CD4-positive, alpha-beta T cell treated with Interleukin-15 for 4 hours (primary cell): ENCODE measurements around the gene IGSF21.

Source experiments
- DNase-seq: peaks from one replicate; pipeline ENCODE4 v3.0.0-alpha.2; 2020; ENCODE audit warnings: low spot score

Gene IGSF21

GRCh38 chr1:18299441-18300338, 192.1 kb downstream of the IGSF21 start:
- DNase-seq: peak; percentile 4

DNA sequence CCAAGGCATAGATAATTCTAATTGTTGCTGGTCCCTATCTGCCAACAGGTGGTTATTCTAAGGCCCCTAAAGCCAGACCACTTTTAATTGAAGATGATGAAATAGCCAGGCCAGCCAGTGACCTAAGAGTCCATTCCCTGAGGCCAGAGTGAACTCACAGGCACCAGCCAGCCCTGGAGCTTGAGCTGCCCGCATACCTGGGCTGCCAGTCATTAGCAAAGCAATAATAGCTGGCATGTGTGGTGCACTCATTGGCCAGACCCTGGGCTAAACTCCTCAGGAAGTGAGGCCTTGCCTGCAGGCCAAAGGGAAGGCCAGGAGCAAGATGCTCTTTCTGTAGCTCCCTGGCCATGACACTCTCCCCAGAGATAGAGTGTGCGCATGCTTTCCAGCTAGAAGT, 192.8 kb downstream of the IGSF21 start:
- no peak for DNase-seq

GRCh38 chr1:18302788-18303413, 195.3 kb downstream of the IGSF21 start:
- DNase-seq: no peak

DNA sequence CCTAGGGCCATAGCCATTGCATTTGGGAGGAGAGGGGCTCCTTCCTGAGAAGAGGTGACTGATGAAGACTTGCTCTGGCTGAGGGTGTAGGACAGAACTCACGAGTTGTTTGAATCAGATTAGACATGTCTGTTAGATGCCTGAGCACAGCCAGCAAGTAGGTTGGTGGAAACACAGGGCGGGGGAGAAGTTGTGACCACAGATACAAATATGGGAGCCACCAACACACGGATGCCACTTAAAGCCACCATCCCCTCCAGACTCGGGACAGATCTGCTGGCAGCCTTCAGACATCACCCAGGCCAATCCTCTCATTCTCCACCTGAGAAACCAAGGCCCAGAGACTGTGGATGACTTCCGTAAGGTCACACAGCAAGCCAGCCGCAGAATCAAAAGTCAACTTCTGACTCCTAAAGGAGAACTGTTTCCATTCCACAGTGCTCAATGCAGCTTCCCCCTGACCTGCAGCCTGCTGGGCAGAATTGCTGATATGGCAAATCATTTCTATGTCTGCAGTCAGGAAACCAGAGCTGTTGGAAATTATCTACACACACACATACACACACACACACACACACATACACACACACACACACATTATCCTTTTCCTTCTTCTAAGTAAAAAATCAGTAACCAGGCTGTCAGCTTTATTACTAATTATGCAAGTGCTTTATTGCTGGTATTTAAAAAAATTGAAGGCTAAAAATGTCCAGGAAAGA, 196.7 kb downstream of the IGSF21 start:
- DNase-seq: no peak

- DNase-seq: no peak
Observed at GRCh38 chr1:18305182-18305795, 197.7 kb downstream of the IGSF21 start.

- no peak for DNase-seq
Observed at GRCh38 chr1:18307329-18307898, 199.8 kb downstream of the IGSF21 start.

DNA sequence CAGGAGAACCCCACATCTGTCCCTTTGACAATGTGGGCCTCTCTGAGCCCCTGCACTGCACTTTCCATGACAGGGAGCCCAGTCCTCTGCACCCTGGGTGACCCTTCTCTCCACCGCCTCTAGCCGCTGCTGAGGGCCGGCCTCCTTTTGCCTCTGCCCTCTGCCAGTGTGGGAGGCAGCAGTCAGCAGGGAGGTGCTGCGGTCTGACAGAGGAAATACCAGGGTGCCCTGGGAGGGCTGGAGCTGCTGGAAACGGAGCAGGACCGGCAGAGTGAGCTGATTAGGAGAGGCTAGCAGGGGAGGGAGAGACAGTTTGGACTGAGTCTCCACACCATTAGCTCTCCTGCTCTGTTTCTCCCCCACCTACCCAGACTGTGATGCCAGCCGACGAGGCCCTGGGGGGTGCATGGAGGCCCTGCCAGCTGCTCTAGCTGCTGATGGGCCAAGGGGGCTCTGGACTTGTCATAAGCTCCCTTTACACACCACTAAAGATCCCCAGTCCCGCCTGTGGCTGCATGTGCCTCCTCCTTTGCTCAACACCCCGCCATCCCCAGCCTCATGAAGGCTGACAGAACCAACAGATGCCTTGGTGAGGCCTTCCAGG, 202.1 kb downstream of the IGSF21 start:
- DNase-seq: no peak

DNA sequence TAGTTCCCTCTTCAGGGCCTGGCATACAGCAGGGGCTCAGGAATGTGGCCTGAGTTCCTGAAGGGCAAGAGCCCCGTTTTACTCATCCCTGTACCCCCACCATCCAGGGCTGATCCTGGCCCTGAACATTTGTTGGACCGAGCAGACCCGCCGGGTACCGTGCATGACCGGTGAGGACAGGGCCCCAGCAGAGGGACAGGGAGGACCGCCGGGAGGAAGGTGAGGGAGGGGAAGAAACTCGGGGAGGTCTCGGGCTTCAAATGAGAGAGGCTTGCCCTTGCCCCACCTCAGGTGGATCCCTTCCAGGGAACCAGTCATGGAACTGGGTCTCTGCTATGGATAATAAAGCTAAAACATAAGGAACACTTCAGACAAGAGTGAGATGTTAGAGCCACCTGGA, 205.4 kb downstream of the IGSF21 start:
- DNase-seq: no peak

GRCh38 chr1:18313523-18313922, 205.9 kb downstream of the IGSF21 start:
- DNase-seq: no peak

DNA sequence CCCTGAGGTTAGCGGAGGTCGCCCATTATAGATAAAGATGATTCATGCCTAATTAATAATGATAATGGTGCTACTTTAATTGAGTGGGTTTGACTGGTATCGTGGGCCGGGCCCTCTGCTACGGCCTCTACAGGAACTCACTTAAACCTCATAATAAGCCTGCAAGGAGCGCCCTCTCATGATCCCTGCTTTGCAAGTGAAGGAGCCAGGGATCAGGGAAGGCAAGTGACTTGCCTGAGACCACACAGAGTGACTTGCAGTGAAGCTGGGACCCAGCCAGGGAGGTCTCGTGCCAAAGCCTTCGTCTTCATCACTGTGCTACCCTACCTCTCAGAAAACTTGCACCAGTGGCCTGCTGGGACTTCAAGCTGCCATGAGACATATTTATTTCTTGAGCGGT, 206.8 kb downstream of the IGSF21 start:
- DNase-seq: no peak

- no peak for DNase-seq
Observed at GRCh38 chr1:18315449-18315848, 207.9 kb downstream of the IGSF21 start.

DNA sequence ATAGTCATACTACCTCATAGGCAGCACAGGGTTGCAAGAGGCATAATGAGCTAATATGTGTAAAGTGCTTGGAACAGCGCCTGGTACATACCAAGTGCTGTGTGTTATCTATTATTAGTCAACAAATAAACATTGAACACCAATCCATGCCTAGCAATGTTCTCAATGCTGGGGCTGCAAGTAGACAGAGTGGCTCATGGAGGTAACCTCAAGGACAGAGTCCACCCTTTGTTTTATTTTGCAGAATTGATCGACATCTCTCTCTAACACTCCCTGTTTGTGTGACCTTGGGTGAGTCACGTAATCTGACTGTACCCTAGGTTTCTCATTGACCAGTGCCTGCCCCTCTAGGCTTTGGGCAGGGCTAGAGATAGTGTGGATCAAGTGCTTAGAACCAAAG, 209.2 kb downstream of the IGSF21 start:
- DNase-seq: no peak

GRCh38 chr1:18319099-18319498, 211.5 kb downstream of the IGSF21 start:
- no peak for DNase-seq

- DNase-seq: no peak
Observed at GRCh38 chr1:18320051-18320450, 212.5 kb downstream of the IGSF21 start.

GRCh38 chr1:18322368-18323032, 214.9 kb downstream of the IGSF21 start:
- no peak for DNase-seq

GRCh38 chr1:18323259-18323658, 215.7 kb downstream of the IGSF21 start:
- no peak for DNase-seq

GRCh38 chr1:18324246-18324645, 216.6 kb downstream of the IGSF21 start:
- DNase-seq: no peak

DNA sequence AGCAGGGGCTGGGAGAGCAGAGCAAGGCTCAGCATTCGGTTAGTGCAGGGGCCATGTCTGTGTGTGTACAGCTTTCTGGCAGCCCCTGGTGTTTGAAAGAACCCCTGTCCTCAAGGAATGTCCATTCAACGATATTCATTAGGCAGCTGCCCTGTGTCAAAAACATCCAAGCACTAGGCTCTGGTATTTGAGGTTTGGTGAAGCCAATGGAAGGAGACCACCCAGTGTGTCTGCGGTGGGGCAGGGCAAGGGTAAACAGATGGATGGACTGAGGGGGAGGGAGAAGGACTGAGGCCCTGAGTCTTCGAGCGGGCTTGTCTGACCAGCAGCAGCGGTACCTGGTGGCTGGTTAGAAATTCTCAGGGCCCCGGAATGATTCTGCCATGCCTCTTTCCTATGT, 217.5 kb downstream of the IGSF21 start:
- no peak for DNase-seq

- no peak for DNase-seq
Observed at GRCh38 chr1:18326211-18326897, 218.8 kb downstream of the IGSF21 start.

DNA sequence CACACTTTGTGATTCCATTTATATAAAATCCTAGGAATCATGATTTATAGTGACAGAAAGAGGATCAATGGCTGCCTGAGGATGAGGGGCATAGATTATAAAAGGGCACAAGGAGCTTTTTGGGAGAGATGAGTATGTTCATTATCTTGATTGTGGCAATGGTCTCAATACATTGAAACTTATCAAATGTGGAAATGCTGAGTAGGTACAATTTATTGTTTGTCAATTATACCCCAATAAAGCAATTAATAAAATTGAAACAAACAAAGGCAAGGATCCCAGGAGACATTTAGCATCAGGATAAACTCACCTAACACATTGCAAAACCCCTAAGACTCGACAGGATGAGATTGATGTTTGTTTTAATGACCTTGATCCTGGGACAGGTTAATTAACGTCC, 220.1 kb downstream of the IGSF21 start:
- no peak for DNase-seq

DNA sequence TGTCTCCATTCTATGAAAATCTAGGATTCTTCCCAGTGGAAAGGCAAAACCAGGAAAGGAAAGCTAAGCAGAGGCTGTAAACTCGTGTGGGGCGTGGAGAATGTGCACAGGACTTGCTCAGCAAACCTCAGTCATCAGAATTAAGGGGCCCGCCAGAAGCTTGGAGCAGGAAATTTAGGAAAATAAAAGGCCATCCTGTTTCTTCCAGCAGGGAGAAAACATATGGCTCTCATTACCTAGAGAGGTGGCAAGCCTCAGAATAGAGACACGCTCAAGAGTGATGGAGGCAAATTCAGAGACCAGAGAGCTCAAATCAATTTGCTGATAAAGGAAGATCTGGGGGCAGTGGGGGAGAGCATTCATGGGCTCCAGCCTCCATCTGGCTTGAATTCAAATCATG, 221.2 kb downstream of the IGSF21 start:
- DNase-seq: no peak
